Skin epidermis (tissue), 12 donors: ENCODE measurements around the gene ERVW-1.
"Not testable (repeated sequence)": the region's sequence is repeated elsewhere in the genome, so short reads cannot be mapped to it uniquely, and the experiment has no call there.

Experiments
- H3K27ac ChIP-seq, 21 experiments: fragments of 200-600 bp; sonication (generic) in 11 of 21; one replicate each; pipeline ENCODE4 v1.5.0; 2020; ENCODE audit warnings: mild to moderate bottlenecking in 3 of 21, inconsistent platforms in 2 of 21, moderate library complexity in 2 of 21
- H3K4me3 ChIP-seq, 7 experiments: fragments of 200-600 bp; sonication (generic) in 2 of 7; one replicate each; pipeline ENCODE4 v1.5.0; 2020; ENCODE audit warnings: inconsistent platforms in 2 of 7, mild to moderate bottlenecking in 2 of 7, moderate library complexity in 1 of 7

The ERVW-1 gene

GRCh38 chr7:92475851-92476590 lies 1.7 kb downstream of the ERVW-1 start:
- not testable (repeated sequence) for H3K4me3 ChIP-seq, H3K27ac ChIP-seq

GRCh38 chr7:92475261-92475770 lies 2.4 kb downstream of the ERVW-1 start:
- H3K4me3 ChIP-seq, H3K27ac ChIP-seq: not testable (repeated sequence)

GRCh38 chr7:92473989-92474388 lies 3.8 kb downstream of the ERVW-1 start:
- not testable (repeated sequence) for H3K27ac ChIP-seq, H3K4me3 ChIP-seq

GRCh38 chr7:92468589-92468988 lies 9.2 kb downstream of the ERVW-1 start:
- H3K4me3 ChIP-seq, H3K27ac ChIP-seq: not testable (repeated sequence)

GRCh38 chr7:92466682-92467081 lies 11.1 kb downstream of the ERVW-1 start:
- no peak overlapping the region for H3K27ac ChIP-seq
- H3K4me3 ChIP-seq: no peak overlapping the region

GRCh38 chr7:92464515-92464914 lies 13.2 kb downstream of the ERVW-1 start:
- H3K27ac ChIP-seq: peak overlapping the region in 7 of 21 experiments; percentile 1 to 65 (median 47)
- no peak overlapping the region for H3K4me3 ChIP-seq

- H3K27ac ChIP-seq: no peak overlapping the region
These were observed 15.2 kb downstream of the ERVW-1 start for GRCh38 chr7:92462560-92462959.

GRCh38 chr7:92461027-92462003 lies 16.4 kb downstream of the ERVW-1 start:
- H3K4me3 ChIP-seq: no peak overlapping the region

More at GRCh38 chr7:92462560-92462959, 15.2 kb downstream of the ERVW-1 start:
- no peak overlapping the region for H3K4me3 ChIP-seq

GRCh38 chr7:92460510-92460909 lies 17.2 kb downstream of the ERVW-1 start:
- H3K4me3 ChIP-seq: no peak overlapping the region
- H3K27ac ChIP-seq: peak overlapping the region in 1 of 21 experiments; percentile 4

More at GRCh38 chr7:92461027-92462003, 16.4 kb downstream of the ERVW-1 start:
- peak overlapping the region in 2 of 21 experiments; percentile 4 for H3K27ac ChIP-seq

GRCh38 chr7:92460109-92460508 lies 17.6 kb downstream of the ERVW-1 start:
- Histone ChIP-seq H3K4me3 (no peak overlapping the region), H3K27ac (peak overlapping the region in 1 of 21 experiments; percentile 45)

- H3K27ac ChIP-seq: no peak overlapping the region
- H3K4me3 ChIP-seq: no peak overlapping the region
These were observed 21.5 kb downstream of the ERVW-1 start for GRCh38 chr7:92456236-92456635.

- no peak overlapping the region for H3K4me3 ChIP-seq
- no peak overlapping the region for H3K27ac ChIP-seq
These were observed 26.1 kb downstream of the ERVW-1 start for GRCh38 chr7:92451645-92452044.

- Histone ChIP-seq H3K27ac (peak overlapping the region; percentile 88 to 99 (median 98)), H3K4me3 (peak overlapping the region; percentile 77 to 95 (median 89))
These were observed 29.5 kb downstream of the ERVW-1 start for GRCh38 chr7:92448205-92448747.

- peak within 1 kb of the TSS; percentile 77 to 95 (median 89) for H3K4me3 ChIP-seq
- peak within 1 kb of the TSS; percentile 88 to 99 (median 98) for H3K27ac ChIP-seq
These were observed 30.2 kb downstream of the ERVW-1 start, which contains the start of gene GATAD1 for GRCh38 chr7:92447345-92448204. GATAD1 (plus strand) TSS chr7:92447482; CDS start chr7:92447730, 248 bp downstream.

GRCh38 chr7:92446869-92447344 lies 30.8 kb downstream of the ERVW-1 start:
- Histone ChIP-seq H3K27ac (peak overlapping the region in 20 of 21 experiments; percentile 88 to 99 (median 98)), H3K4me3 (peak overlapping the region; percentile 77 to 95 (median 89))

GRCh38 chr7:92442720-92443119 lies 35.0 kb downstream of the ERVW-1 start:
- not testable (repeated sequence) for H3K4me3 ChIP-seq, H3K27ac ChIP-seq

GRCh38 chr7:92437956-92438491 lies 39.7 kb downstream of the ERVW-1 start:
- Histone ChIP-seq H3K4me3 (no peak overlapping the region), H3K27ac (no peak overlapping the region)
